ENCODE data around the gene STK4. TPM values are rescaled to one million over a fixed set of nuclear protein-coding genes. Genes with fewer than 3 reads are reported as not detected.

STK4 gene
- total and polyA plus RNA-seq, 2 donors (not counting 3 experiments of a cell fraction or from before 2014, with no cell fraction given): 9.1 to 29.6 TPM

GRCh38 chr20:45029884-45030283 is 63.6 kb downstream of the STK4 start:
- H3K9me1 ChIP-seq (replicated peaks; ENCODE audit: control insufficient read depth, extremely low read depth, insufficient read depth, low read length): no peaks in the 10 kb centered on the region
- no TSS peak for BruUV-seq (replicated peaks)
- ChIA-PET POLR2A (no interaction called here), CTCF (interaction anchor here (1.1 to 2.6 kb wide), 7 partner anchors 9 to 264 kb away, joined by 3 to 10 read pairs (median 4); no protein-coding TSS in a partner anchor)
- intact Hi-C loops (cut with micrococcal nuclease): no loop called here
- no peaks in the 10 kb centered on the region for H3K79me2 ChIP-seq (ENCODE audit: control insufficient read depth, insufficient read depth, low read length)
- no peak overlapping the region for H2AFZ ChIP-seq (ENCODE audit: low read depth, low read length)
- H3K4me2 ChIP-seq (ENCODE audit: insufficient read depth, low read length): no peak overlapping the region
- no peaks in the 10 kb centered on the region for H3K36me3 ChIP-seq (ENCODE audit: control insufficient read depth in 2 of 2, extremely low read depth in 1 of 2, insufficient read depth in 2 of 2, low read length in 2 of 2)
- H3K27me3 ChIP-seq (ENCODE audit: control insufficient read depth in 2 of 2, insufficient read depth in 2 of 2, low read length in 2 of 2): no peaks in the 10 kb centered on the region
- FAIRE-seq (no peak), DNase-seq (ENCODE audit: low read depth, low spot score) (no peak)
- no peak overlapping the region for H3K9ac ChIP-seq (replicated peaks; ENCODE audit: extremely low read depth, insufficient read depth, low read length)
- H4K20me1 ChIP-seq (replicated peaks; ENCODE audit: control insufficient read depth, extremely low read depth, insufficient read depth, low read length): no peaks in the 10 kb centered on the region
- TF ChIP-seq JUN (IDR thresholded peaks at IDR 0.05; ENCODE audit: borderline replicate concordance, insufficient read depth, insufficient read length, low read depth) (no peak), GATA2 (IDR thresholded peaks at IDR 0.05; ENCODE audit: insufficient read depth, insufficient read length, low read depth, low read length) (no peak), FOS (IDR thresholded peaks at IDR 0.05; ENCODE audit: borderline replicate concordance, insufficient read depth, low read length) (no peak), MAX (IDR thresholded peaks at IDR 0.05; ENCODE audit: insufficient read depth, insufficient read length) (no peak), POLR2AphosphoS5 (IDR thresholded peaks at IDR 0.05; ENCODE audit: insufficient read depth, low read depth, low read length) (no peak), EZH2 (IDR thresholded peaks at IDR 0.05; ENCODE audit: borderline replicate concordance, low read depth, low read length, severe bottlenecking) (no peak), POLR2A (IDR thresholded peaks at IDR 0.05; ENCODE audit: low read depth, low read length) (no peak), CTCF (IDR thresholded peaks at IDR 0.05; ENCODE audit: extremely low read depth in 1 of 2, insufficient read depth in 1 of 2, low read depth in 1 of 2, low read length in 2 of 2) (no peak), MYC (IDR thresholded peaks at IDR 0.05; ENCODE audit: low read depth, low read length) (no peak)
- H3K27ac ChIP-seq (ENCODE audit: insufficient read depth, low read depth, low read length): no peak overlapping the region
- dilution Hi-C loops (cut with MboI; ENCODE audit: extremely low pct_ligation_motif_present, low sequenced_read_pairs): no loop called here
- H3K4me3 ChIP-seq (replicated peaks in 1 of 3; ENCODE audit: insufficient read depth in 1 of 3, low read depth in 1 of 3, low read length in 3 of 3): no peak overlapping the region
- H3K9me3 ChIP-seq (replicated peaks; ENCODE audit: control insufficient read depth, insufficient read depth, low read length): no peaks in the 10 kb centered on the region
- H3K4me1 ChIP-seq (ENCODE audit: control insufficient read depth, extremely low read depth, insufficient read depth, low read length): peaks cover 4% of the 10 kb centered on the region

Measured in endothelial cell of umbilical vein (primary cell).